Glutamatergic neuron (in vitro differentiated cells): ENCODE measurements around the gene RXYLT1. TPM values are rescaled to one million over a fixed set of nuclear protein-coding genes. Genes with fewer than 3 reads are reported as not detected.

ENCODE experiments used
- DNase-seq: peaks from one replicate; pipeline ENCODE4 v3.0.0; 2022
- H3K27ac Mint-ChIP-seq: one replicate; pipeline ENCODE4 v1.8.0; 2020; ENCODE audit warnings: mild to moderate bottlenecking, mixed read lengths, inconsistent platforms; ENCODE audit not compliant: unreplicated experiment
- H3K27me3 Mint-ChIP-seq: one replicate; pipeline ENCODE4 v1.8.0; 2020; ENCODE audit warnings: mild to moderate bottlenecking, moderate library complexity, mixed read lengths, inconsistent platforms; ENCODE audit not compliant: unreplicated experiment
- H3K36me3 Mint-ChIP-seq: one replicate; pipeline ENCODE4 v1.8.0; 2020; ENCODE audit warnings: mild to moderate bottlenecking, mixed read lengths, inconsistent platforms; ENCODE audit not compliant: unreplicated experiment
- H3K4me1 Mint-ChIP-seq: one replicate; pipeline ENCODE4 v1.8.0; 2020; ENCODE audit warnings: mild to moderate bottlenecking, low read depth, mixed read lengths, inconsistent platforms; ENCODE audit not compliant: unreplicated experiment
- H3K4me3 Mint-ChIP-seq: one replicate; pipeline ENCODE4 v1.8.0; 2020; ENCODE audit warnings: mild to moderate bottlenecking, mixed read lengths, inconsistent platforms; ENCODE audit not compliant: unreplicated experiment
- H3K9me3 Mint-ChIP-seq: one replicate; pipeline ENCODE4 v1.8.0; 2020; ENCODE audit warnings: mild to moderate bottlenecking, moderate library complexity, mixed read lengths, inconsistent platforms; ENCODE audit not compliant: unreplicated experiment
- total RNA-seq: library from RNA; stranded (reverse); fragmentation: NEBNext Ultra II Directional; extraction: Animal tissue kit (Norgen Biotek cat#: 25700); gene quantifications from one replicate; pipeline ENCODE4 v1.2.1, GENCODE V29; 2021; ENCODE audit not compliant: unreplicated experiment
- TF ChIP-seq, protein P1 (sequence below): fragments of 200-600 bp; sonication (generic); IDR thresholded peaks from one replicate; pipeline ENCODE4 v1.5.0; 2021; ENCODE audit not compliant: partially characterized antibody, unreplicated experiment

Gene RXYLT1
- total RNA-seq, 1 donor from 2014 or later, result 6.7 TPM

GRCh38 chr12:63747553-63747952 is 32.2 kb upstream of the RXYLT1 start:
- Mint-ChIP-seq H3K27ac (no peak overlapping the region), H3K9me3 (no peaks in the 10 kb centered on the region), H3K27me3 (peaks cover 2% of the 10 kb centered on the region), H3K4me1 (no peaks in the 10 kb centered on the region), H3K36me3 (no peaks in the 10 kb centered on the region), H3K4me3 (no peak overlapping the region)
- TF ChIP-seq, protein P1, sequence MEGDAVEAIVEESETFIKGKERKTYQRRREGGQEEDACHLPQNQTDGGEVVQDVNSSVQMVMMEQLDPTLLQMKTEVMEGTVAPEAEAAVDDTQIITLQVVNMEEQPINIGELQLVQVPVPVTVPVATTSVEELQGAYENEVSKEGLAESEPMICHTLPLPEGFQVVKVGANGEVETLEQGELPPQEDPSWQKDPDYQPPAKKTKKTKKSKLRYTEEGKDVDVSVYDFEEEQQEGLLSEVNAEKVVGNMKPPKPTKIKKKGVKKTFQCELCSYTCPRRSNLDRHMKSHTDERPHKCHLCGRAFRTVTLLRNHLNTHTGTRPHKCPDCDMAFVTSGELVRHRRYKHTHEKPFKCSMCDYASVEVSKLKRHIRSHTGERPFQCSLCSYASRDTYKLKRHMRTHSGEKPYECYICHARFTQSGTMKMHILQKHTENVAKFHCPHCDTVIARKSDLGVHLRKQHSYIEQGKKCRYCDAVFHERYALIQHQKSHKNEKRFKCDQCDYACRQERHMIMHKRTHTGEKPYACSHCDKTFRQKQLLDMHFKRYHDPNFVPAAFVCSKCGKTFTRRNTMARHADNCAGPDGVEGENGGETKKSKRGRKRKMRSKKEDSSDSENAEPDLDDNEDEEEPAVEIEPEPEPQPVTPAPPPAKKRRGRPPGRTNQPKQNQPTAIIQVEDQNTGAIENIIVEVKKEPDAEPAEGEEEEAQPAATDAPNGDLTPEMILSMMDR, result no peak
- no peak for DNase-seq

GRCh38 chr12:63752283-63752682 is 27.4 kb upstream of the RXYLT1 start:
- H3K27me3 Mint-ChIP-seq, result peaks cover 2% of the 10 kb centered on the region
- H3K4me1 Mint-ChIP-seq, result no peaks in the 10 kb centered on the region
- DNase-seq, result no peak
- TF ChIP-seq, protein P1, result no peak
- H3K4me3 Mint-ChIP-seq, result no peak overlapping the region
- no peak overlapping the region for H3K27ac Mint-ChIP-seq
- H3K36me3 Mint-ChIP-seq, result no peaks in the 10 kb centered on the region
- H3K9me3 Mint-ChIP-seq, result no peaks in the 10 kb centered on the region

- Mint-ChIP-seq H3K27me3 (peaks cover 2% of the 10 kb centered on the region), H3K4me3 (no peak overlapping the region), H3K4me1 (no peaks in the 10 kb centered on the region), H3K36me3 (no peaks in the 10 kb centered on the region), H3K9me3 (no peaks in the 10 kb centered on the region), H3K27ac (no peak overlapping the region)
- no peak for DNase-seq
- TF ChIP-seq, protein P1, result no peak
Measured at GRCh38 chr12:63752841-63753240, 26.9 kb upstream of the RXYLT1 start.

GRCh38 chr12:63753743-63754142 is 26.0 kb upstream of the RXYLT1 start:
- no peak overlapping the region for H3K27ac Mint-ChIP-seq
- no peaks in the 10 kb centered on the region for H3K36me3 Mint-ChIP-seq
- H3K4me1 Mint-ChIP-seq, result no peaks in the 10 kb centered on the region
- no peak overlapping the region for H3K4me3 Mint-ChIP-seq
- no peaks in the 10 kb centered on the region for H3K9me3 Mint-ChIP-seq
- H3K27me3 Mint-ChIP-seq, result peaks cover 2% of the 10 kb centered on the region
- TF ChIP-seq, protein P1, result no peak
- no peak for DNase-seq

DNA sequence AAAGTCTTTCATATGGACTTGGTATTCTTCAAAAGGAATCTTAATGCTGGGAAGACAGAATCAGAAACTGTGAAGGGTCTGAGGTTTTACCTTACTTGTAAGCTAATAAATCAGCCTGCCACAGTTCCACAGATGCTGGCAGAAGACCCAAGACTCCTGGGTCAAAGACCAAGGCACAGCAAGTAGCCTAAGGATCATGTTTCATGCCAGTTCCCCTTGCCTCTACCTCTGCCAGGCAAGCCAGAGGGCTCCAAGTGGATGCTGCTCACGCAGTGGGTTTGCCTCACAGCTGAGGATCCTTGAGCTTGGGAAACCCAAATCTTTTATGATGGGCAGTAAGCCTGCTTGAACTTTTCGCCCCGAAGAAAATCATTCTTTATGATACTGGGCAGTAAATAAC is 15.2 kb upstream of the RXYLT1 start:
- H3K9me3 Mint-ChIP-seq, result peaks cover under 1% of the 10 kb centered on the region
- no peak overlapping the region for H3K27ac Mint-ChIP-seq
- H3K4me3 Mint-ChIP-seq, result no peak overlapping the region
- peaks cover 3% of the 10 kb centered on the region for H3K27me3 Mint-ChIP-seq
- TF ChIP-seq, protein P1, result no peak
- no peaks in the 10 kb centered on the region for H3K36me3 Mint-ChIP-seq
- no peaks in the 10 kb centered on the region for H3K4me1 Mint-ChIP-seq
- no peak for DNase-seq
